Measurements from ENCODE around the gene FBXO4.

FBXO4 gene

GRCh38 chr5:41985945-41986695 is 61.0 kb downstream of the FBXO4 start:
- DNase-seq = no peak
